ENCODE results near the gene DENND11. TPM values are rescaled to one million over a fixed set of nuclear protein-coding genes. Genes with fewer than 3 reads are reported as not detected.
A peak's percentile ranks its signal among the peaks of the same experiment; 100 is the strongest.

Gene DENND11
- total and polyA plus RNA-seq, 2 donors from 2014 or later, result 6.1 to 22.6 TPM

DNA sequence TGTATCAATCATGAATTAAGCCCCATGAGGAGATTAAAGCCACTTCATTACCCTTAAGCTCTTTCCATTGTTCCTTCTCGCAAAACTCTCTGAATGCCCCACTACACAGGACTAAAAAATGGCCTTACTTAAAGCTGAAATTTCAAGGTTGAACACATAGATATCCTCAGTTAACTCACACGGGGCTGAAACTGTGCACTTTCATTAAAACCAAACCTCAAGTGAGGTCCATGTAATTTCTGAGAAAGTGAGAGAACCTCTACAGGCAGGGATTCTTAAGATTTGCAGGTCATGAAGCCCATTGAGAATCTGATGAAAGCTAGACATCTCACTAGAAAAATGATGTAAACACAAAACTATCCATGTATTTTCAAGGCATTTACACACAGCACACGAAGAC lies 15.9 kb downstream of the DENND11 start:
- Histone ChIP-seq H3K9me3 (ENCODE audit: control insufficient read depth in 2 of 3, insufficient read depth in 1 of 3, low read length in 3 of 3) (no peaks in the 10 kb centered on the region), H3K9ac (ENCODE audit: low read length in 3 of 3) (no peak overlapping the region), H3K36me3 (ENCODE audit: control insufficient read depth in 2 of 3, insufficient read depth in 3 of 3, low read length in 3 of 3) (peaks cover 0 to 5% (median 2%) of the 10 kb centered on the region in 3 donors), H3K4me1 (ENCODE audit: control insufficient read depth in 2 of 3, insufficient read depth in 2 of 3, low read depth in 1 of 3, low read length in 3 of 3) (peaks cover 0 to 12% (median 7%) of the 10 kb centered on the region in 3 donors), H3K27ac (ENCODE audit: low read depth in 2 of 2, low read length in 2 of 2) (peak overlapping the region in 1 of 2 donors; percentile 5), H3K27me3 (ENCODE audit: control insufficient read depth, insufficient read depth, low read length) (no peaks in the 10 kb centered on the region), H3K4me3 (ENCODE audit: low read length in 3 of 3) (peak overlapping the region in 1 of 3 donors; percentile 13)
- FAIRE-seq (no peak), DNase-seq (no peak)
- intact Hi-C loops (cut with DNase I), result no loop called here
- TF ChIP-seq, protein P1, sequence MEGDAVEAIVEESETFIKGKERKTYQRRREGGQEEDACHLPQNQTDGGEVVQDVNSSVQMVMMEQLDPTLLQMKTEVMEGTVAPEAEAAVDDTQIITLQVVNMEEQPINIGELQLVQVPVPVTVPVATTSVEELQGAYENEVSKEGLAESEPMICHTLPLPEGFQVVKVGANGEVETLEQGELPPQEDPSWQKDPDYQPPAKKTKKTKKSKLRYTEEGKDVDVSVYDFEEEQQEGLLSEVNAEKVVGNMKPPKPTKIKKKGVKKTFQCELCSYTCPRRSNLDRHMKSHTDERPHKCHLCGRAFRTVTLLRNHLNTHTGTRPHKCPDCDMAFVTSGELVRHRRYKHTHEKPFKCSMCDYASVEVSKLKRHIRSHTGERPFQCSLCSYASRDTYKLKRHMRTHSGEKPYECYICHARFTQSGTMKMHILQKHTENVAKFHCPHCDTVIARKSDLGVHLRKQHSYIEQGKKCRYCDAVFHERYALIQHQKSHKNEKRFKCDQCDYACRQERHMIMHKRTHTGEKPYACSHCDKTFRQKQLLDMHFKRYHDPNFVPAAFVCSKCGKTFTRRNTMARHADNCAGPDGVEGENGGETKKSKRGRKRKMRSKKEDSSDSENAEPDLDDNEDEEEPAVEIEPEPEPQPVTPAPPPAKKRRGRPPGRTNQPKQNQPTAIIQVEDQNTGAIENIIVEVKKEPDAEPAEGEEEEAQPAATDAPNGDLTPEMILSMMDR (IDR thresholded peaks at IDR 0.05; ENCODE audit: borderline replicate concordance, extremely low read depth, insufficient read depth), result no peak

DNA sequence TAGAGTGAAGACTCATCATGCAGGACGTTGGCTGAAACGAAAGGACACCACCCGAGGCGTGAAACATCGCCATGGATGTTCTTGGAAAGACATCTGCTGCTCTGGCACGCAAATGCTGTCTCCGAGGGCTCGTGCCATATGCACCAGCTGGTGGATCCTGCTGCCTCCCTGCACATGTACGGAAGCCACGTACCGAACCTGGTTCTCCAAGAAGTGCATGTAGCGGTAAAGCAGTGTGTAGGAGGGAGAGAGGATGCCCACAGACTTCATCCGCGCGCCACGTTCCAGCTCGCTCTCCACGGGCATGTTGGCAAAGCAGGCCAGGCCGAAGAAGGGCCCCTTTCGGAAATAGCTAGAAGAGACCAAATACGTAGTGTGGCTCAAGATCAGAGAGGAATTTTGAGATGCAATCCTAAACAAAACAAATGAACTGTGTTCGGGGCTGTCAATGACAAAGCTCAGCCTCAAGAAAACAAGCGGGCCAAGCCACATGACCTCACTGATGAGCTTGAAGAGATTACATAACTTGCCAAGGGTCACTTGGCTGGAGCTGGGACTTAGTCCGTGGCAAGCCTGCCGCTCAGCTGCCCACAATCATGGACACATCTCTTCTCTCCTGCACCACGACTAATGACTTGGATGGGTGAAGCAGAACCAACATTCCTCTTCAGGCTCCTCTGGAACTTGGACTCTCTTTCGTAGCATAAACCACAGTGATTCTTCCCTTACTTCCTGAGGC lies 16.5 kb downstream of the DENND11 start:
- Histone ChIP-seq H3K27ac (ENCODE audit: low read depth in 2 of 2, low read length in 2 of 2) (peak overlapping the region in 1 of 2 donors; percentile 49), H3K4me1 (ENCODE audit: control insufficient read depth in 2 of 3, insufficient read depth in 2 of 3, low read depth in 1 of 3, low read length in 3 of 3) (peaks cover 0 to 12% (median 7%) of the 10 kb centered on the region in 3 donors), H3K27me3 (ENCODE audit: control insufficient read depth, insufficient read depth, low read length) (no peaks in the 10 kb centered on the region), H3K4me3 (ENCODE audit: low read length in 3 of 3) (peak overlapping the region in 1 of 3 donors; percentile 13), H3K9ac (ENCODE audit: low read length in 3 of 3) (no peak overlapping the region), H3K9me3 (ENCODE audit: control insufficient read depth in 2 of 3, insufficient read depth in 1 of 3, low read length in 3 of 3) (no peaks in the 10 kb centered on the region), H3K36me3 (ENCODE audit: control insufficient read depth in 2 of 3, insufficient read depth in 3 of 3, low read length in 3 of 3) (peaks cover 0 to 8% (median 2%) of the 10 kb centered on the region in 3 donors)
- TF ChIP-seq, protein P1 (IDR thresholded peaks at IDR 0.05; ENCODE audit: borderline replicate concordance, extremely low read depth, insufficient read depth), result no peak
- intact Hi-C loops (cut with DNase I), result no loop called here
- FAIRE-seq, result no peak
- DNase-seq, result no peak

DNA sequence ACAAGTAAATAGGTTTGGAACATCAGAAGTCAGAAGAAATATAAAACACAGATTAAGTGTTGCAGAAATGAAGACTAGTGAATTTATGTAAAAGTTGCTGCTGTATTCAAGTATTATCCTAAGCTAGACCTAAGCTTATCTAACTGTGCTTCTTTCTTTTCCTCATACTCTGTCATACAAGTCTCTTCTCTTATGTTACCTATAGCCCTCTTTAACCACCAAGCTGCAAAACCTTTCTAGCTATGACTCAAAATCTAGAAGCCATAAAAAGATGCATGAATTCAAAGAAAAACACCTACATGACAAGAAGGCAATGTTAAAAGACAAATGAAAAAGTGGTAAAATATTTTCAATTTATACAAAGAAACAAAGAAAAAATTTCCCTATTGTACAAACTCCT lies 23.0 kb downstream of the DENND11 start:
- Histone ChIP-seq H3K9ac (ENCODE audit: low read length in 3 of 3) (no peak overlapping the region), H3K4me3 (ENCODE audit: low read length in 3 of 3) (no peak overlapping the region), H3K27ac (ENCODE audit: low read depth in 2 of 2, low read length in 2 of 2) (no peak overlapping the region), H3K9me3 (ENCODE audit: control insufficient read depth in 2 of 3, insufficient read depth in 1 of 3, low read length in 3 of 3) (no peaks in the 10 kb centered on the region), H3K4me1 (ENCODE audit: control insufficient read depth in 2 of 3, insufficient read depth in 2 of 3, low read depth in 1 of 3, low read length in 3 of 3) (no peaks in the 10 kb centered on the region), H3K27me3 (ENCODE audit: control insufficient read depth, insufficient read depth, low read length) (no peaks in the 10 kb centered on the region), H3K36me3 (ENCODE audit: control insufficient read depth in 2 of 3, insufficient read depth in 3 of 3, low read length in 3 of 3) (peaks cover 2 to 5% (median 3%) of the 10 kb centered on the region in 3 donors)
- FAIRE-seq (no peak), DNase-seq (no peak)
- TF ChIP-seq, protein P1 (IDR thresholded peaks at IDR 0.05; ENCODE audit: borderline replicate concordance, extremely low read depth, insufficient read depth), result no peak
- intact Hi-C loops (cut with DNase I), result no loop called here
